ENCODE data around the gene TMTC1. TPM values are rescaled to one million over a fixed set of nuclear protein-coding genes. Genes with fewer than 3 reads are reported as not detected.

The TMTC1 gene
- total and polyA plus RNA-seq, 9 of the 15 experiments (the other 6 are each of a cell fraction or from before 2014, with no cell fraction given) = under 0.01 to 0.18 (median 0.06) TPM; not detected in 2

- WGBS (ENCODE audit: insufficient coverage, low coverage, missing lambda C conversion rate) = 3% methylated on average over 3 of the region's 3 CpGs
- no TSS peak for BruUV-seq (replicated peaks)
- no peak overlapping the region for H3K4me3 ChIP-seq
- H3K4me2 ChIP-seq (ENCODE audit: insufficient read depth, low read length) = no peak overlapping the region
- H3K9me1 ChIP-seq (ENCODE audit: control insufficient read depth, insufficient read depth, low read length) = no peaks in the 10 kb centered on the region
- H3K79me2 ChIP-seq (ENCODE audit: control insufficient read depth, insufficient read depth, low read length) = no peaks in the 10 kb centered on the region
- CTCF ChIA-PET (ENCODE audit: low intra/inter-chr PET ratio) = no interaction called here
- in situ Hi-C loops (cut with MboI) = no loop called here
- no peaks in the 10 kb centered on the region for H3K36me3 ChIP-seq (ENCODE audit: control insufficient read depth, insufficient read depth, low read length)
- DNase-seq (ENCODE audit: extremely low read depth in 1 of 4, low spot score in 3 of 4) (no peak), FAIRE-seq (no peak), ATAC-seq (no peak)
- H4K20me1 ChIP-seq (replicated peaks; ENCODE audit: control insufficient read depth, insufficient read depth, low read length) = no peaks in the 10 kb centered on the region
- H3K27ac ChIP-seq (ENCODE audit: extremely low read depth, low read depth, low read length) = no peak overlapping the region
- no peaks in the 10 kb centered on the region for H3K4me1 ChIP-seq (replicated peaks in 1 of 2; ENCODE audit: control insufficient read depth in 2 of 2, insufficient read depth in 2 of 2, low read length in 2 of 2)
- H3K27me3 ChIP-seq (ENCODE audit: control insufficient read depth in 2 of 2, insufficient read depth in 2 of 2, low read length in 2 of 2) = no peaks in the 10 kb centered on the region
- no peak overlapping the region for H3K9ac ChIP-seq (ENCODE audit: insufficient read depth in 1 of 2, low read depth in 2 of 2, low read length in 2 of 2)
- no peak overlapping the region for H2AFZ ChIP-seq (ENCODE audit: low read depth, low read length)
- POLR2A ChIA-PET = no interaction called here
- no peaks in the 10 kb centered on the region for H3K9me3 ChIP-seq (replicated peaks; ENCODE audit: control insufficient read depth, insufficient read depth, low read depth, low read length)
- intact Hi-C loops (cut with micrococcal nuclease) = no loop called here
- TF ChIP-seq TFE3 (CRISPR knock-in tag; IDR thresholded peaks at IDR 0.05) = no peak
- TF ChIP-seq FOXK1 (CRISPR knock-in tag; IDR thresholded peaks at IDR 0.05; ENCODE audit: borderline replicate concordance) = no peak
- TF ChIP-seq FOXP1 (CRISPR knock-in tag; IDR thresholded peaks at IDR 0.05) = no peak
- no peak for TF ChIP-seq HMGN3 (IDR thresholded peaks at IDR 0.05; ENCODE audit: borderline replicate concordance, extremely low read depth, insufficient read length, low read depth, low read length)
- TF ChIP-seq CAMTA2 (CRISPR knock-in tag; conservative IDR thresholded peaks at IDR 0.05) = no peak
- no peak for TF ChIP-seq SRSF3 (IDR thresholded peaks at IDR 0.05; ENCODE audit: insufficient read depth, low read length)
- TF ChIP-seq PBX2 (CRISPR knock-in tag; IDR thresholded peaks at IDR 0.05; ENCODE audit: low read depth) = no peak
- no peak for TF ChIP-seq PBX2 (tag; conservative IDR thresholded peaks at IDR 0.05; ENCODE audit: low read depth)
- TF ChIP-seq RBBP5 (IDR thresholded peaks at IDR 0.05; ENCODE audit: borderline replicate concordance, insufficient read depth, low read length, poor library complexity, severe bottlenecking) = no peak
- TF ChIP-seq DNMT1 (IDR thresholded peaks at IDR 0.05) = no peak
- TF ChIP-seq ELF2 (CRISPR knock-in tag; IDR thresholded peaks at IDR 0.05) = no peak
- TF ChIP-seq ZNF133 (CRISPR knock-in tag; IDR thresholded peaks at IDR 0.05) = no peak
- TF ChIP-seq SRSF1 (IDR thresholded peaks at IDR 0.05; ENCODE audit: low read depth, low read length) = no peak
- no peak for TF ChIP-seq TCF7L2 (IDR thresholded peaks at IDR 0.05; ENCODE audit: low read depth, low read length)
- TF ChIP-seq STAT5A (IDR thresholded peaks at IDR 0.05; ENCODE audit: borderline replicate concordance, low read length) = no peak
- TF ChIP-seq TCF7 (IDR thresholded peaks at IDR 0.05; ENCODE audit: borderline replicate concordance) = no peak
- TF ChIP-seq GTF2E2 (tag; IDR thresholded peaks at IDR 0.05) = no peak
- TF ChIP-seq SMARCE1 (IDR thresholded peaks at IDR 0.05) = no peak
- no peak for TF ChIP-seq ZKSCAN1 (IDR thresholded peaks at IDR 0.05; ENCODE audit: low read depth, low read length)
Observed at GRCh38 chr12:29771165-29771564, 12.6 kb downstream of the TMTC1 start.

All from K562 (cell line).